Activated CD8-positive, alpha-beta memory T cell treated with anti-CD3 and anti-CD28 coated beads, Interleukin-2, amount 10 ng/mL, durations not matched to agents 7 days and 5 days (primary cell): Measurements from ENCODE around the gene SLC25A48. TPM values are rescaled to one million over a fixed set of nuclear protein-coding genes. Genes with fewer than 3 reads are reported as not detected.

Source experiments
- microRNA-seq: library from miRNA; unstranded; fragments of <30 nt; microRNA quantifications from one replicate; pipeline ENCODE4 v1.2.0, GENCODE V29; 2022
- total RNA-seq, 2 experiments: library from RNA; stranded (reverse); gene quantifications; one replicate each; pipeline ENCODE4 v1.2.3, GENCODE V29; 2021

Gene SLC25A48
- total RNA-seq, 2 experiments from 2014 or later: not detected

Small RNA genes within 50 kb of the gene (microRNA-seq; reads per million reads assigned to microRNA genes)
- not detected for gene MIR5692C1

Other genes with a start within 250 kb of the SLC25A48 start
- gene IL9, start 61.2 kb downstream of the SLC25A48 start, total RNA-seq: not detected
- not detected for gene LECT2, start 120.3 kb downstream of the SLC25A48 start, total RNA-seq
- under 1 TPM; 0.26 to 0.42 TPM for gene TGFBI, start 194.3 kb downstream of the SLC25A48 start, total RNA-seq